ENCODE measurements around the gene ASIC2.

- TF ChIP-seq CTCF (IDR thresholded peaks at IDR 0.05) = no peak
- no peak for TF ChIP-seq POLR2A (IDR thresholded peaks at IDR 0.05)
- no peak for TF ChIP-seq EP300 (IDR thresholded peaks at IDR 0.05)
Measured at GRCh38 chr17:33142705-33143299, 150.3 kb downstream of the ASIC2 start.

Data from sigmoid colon (tissue), 4 donors.